ENCODE data around the gene DUSP6. TPM values are rescaled to one million over a fixed set of nuclear protein-coding genes. Genes with fewer than 3 reads are reported as not detected.
A peak's percentile ranks its signal among the peaks of the same experiment; 100 is the strongest.

Gene DUSP6
- total and polyA plus RNA-seq, 8 donors = 115 to 333 (median 202) TPM

DNA sequence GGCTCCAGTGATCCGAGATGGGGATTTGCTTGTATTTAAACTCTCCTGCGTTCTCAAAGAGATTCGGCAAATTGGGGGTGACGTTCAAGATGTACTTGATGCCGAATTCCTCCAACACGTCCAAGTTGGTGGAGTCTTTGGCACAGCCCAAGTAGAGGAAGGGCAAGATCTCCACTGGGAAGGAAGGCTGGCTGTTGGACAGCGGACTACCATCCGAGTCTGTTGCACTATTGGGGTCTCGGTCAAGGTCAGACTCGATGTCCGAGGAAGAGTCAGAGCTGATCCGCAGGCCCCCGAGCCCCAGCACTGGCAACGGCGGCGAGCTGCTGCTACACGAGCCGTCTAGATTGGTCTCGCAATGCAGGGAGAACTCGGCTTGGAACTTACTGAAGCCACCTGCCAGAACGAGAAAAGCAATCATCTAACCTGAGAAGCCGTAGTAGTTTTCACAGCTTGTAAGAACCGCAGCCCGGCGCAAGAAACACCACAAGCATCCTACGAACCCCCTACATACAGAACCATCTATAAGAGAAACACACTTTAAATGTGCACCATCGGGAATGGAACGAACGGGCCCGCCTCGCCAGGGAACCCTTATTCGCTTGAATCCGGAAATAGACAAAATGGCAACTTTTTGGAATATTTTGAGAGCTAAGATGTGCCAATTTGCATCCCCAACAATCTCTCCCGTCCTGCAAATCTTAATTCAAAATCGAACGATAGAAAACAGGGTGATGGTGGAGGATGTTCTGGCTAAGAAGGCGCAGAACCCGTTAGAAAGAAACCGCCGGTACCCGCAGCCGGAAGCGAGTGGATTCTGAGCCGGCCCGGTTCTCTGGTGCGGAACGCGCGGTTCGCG is 1.4 kb downstream of the DUSP6 start:
- TF ChIP-seq, protein P1, sequence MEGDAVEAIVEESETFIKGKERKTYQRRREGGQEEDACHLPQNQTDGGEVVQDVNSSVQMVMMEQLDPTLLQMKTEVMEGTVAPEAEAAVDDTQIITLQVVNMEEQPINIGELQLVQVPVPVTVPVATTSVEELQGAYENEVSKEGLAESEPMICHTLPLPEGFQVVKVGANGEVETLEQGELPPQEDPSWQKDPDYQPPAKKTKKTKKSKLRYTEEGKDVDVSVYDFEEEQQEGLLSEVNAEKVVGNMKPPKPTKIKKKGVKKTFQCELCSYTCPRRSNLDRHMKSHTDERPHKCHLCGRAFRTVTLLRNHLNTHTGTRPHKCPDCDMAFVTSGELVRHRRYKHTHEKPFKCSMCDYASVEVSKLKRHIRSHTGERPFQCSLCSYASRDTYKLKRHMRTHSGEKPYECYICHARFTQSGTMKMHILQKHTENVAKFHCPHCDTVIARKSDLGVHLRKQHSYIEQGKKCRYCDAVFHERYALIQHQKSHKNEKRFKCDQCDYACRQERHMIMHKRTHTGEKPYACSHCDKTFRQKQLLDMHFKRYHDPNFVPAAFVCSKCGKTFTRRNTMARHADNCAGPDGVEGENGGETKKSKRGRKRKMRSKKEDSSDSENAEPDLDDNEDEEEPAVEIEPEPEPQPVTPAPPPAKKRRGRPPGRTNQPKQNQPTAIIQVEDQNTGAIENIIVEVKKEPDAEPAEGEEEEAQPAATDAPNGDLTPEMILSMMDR (IDR thresholded peaks at IDR 0.05) = no peak
- ATAC-seq = no peak
- Histone ChIP-seq H3K4me3 (peak overlapping the region; percentile 76), H3K9me3 (no peaks in the 10 kb centered on the region), H3K36me3 (peaks cover 0 to 25% of the 10 kb centered on the region in 2 donors), H3K27ac (peak overlapping the region; percentile 100), H3K4me1 (peaks cover 29 to 57% of the 10 kb centered on the region in 2 donors), H3K27me3 (no peaks in the 10 kb centered on the region)
- peak in 1 of 4 donors; percentile 81 for DNase-seq
- intact Hi-C loops (cut with DNase I) = no loop called here

DNA sequence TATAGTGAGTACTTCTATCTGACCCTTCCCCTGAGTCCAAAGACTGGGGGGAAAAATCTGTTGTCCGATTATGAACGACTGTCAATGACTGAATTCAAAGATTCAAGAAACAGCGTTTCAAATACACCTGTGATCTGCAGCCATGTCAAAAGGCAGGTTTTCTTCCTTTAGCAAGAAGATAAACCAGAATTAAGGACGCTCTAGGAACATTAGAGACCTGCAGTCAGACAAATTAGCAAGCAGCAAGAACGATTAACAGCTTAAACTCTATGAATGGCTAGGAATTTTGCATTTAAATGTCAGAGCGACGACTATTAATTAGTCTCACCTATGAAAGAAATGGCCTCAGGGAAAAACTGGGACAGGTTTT is 2.1 kb downstream of the DUSP6 start:
- DNase-seq (no peak), ATAC-seq (no peak)
- TF ChIP-seq, protein P1 (IDR thresholded peaks at IDR 0.05) = no peak
- Histone ChIP-seq H3K36me3 (peaks cover 0 to 25% of the 10 kb centered on the region in 2 donors), H3K27me3 (no peaks in the 10 kb centered on the region), H3K27ac (peak overlapping the region; percentile 100), H3K4me3 (peak overlapping the region; percentile 76), H3K4me1 (peaks cover 33 to 57% of the 10 kb centered on the region in 2 donors), H3K9me3 (no peaks in the 10 kb centered on the region)
- intact Hi-C loops (cut with DNase I) = no loop called here

DNA sequence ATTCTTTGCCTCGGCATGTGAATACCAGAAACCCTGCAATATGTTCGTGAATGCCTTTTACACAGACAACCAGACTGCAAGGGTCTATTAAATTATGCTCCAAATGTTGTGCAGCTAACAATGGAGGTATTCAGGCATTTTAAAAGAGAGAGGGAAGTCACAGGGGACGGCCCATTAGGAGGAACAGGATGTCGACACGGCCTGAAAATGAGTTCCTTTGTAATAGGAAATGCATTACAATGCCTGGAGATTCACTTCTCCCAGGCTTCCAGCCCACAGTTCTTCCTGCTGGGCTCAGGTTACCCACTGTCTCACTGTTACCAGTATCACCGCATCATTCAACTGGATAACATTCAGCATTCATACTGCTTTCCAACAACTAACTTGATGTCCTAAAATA is 2.5 kb downstream of the DUSP6 start:
- H3K27me3 ChIP-seq = no peaks in the 10 kb centered on the region
- peak overlapping the region; percentile 76 for H3K4me3 ChIP-seq
- H3K36me3 ChIP-seq = peaks cover 0 to 25% of the 10 kb centered on the region in 2 donors
- DNase-seq (peak in 1 of 4 donors; percentile 56), ATAC-seq (no peak)
- H3K27ac ChIP-seq = peak overlapping the region; percentile 100
- peaks cover 34 to 57% of the 10 kb centered on the region in 2 donors for H3K4me1 ChIP-seq
- intact Hi-C loops (cut with DNase I) = no loop called here
- no peaks in the 10 kb centered on the region for H3K9me3 ChIP-seq
- TF ChIP-seq, protein P1 (IDR thresholded peaks at IDR 0.05) = no peak

DNA sequence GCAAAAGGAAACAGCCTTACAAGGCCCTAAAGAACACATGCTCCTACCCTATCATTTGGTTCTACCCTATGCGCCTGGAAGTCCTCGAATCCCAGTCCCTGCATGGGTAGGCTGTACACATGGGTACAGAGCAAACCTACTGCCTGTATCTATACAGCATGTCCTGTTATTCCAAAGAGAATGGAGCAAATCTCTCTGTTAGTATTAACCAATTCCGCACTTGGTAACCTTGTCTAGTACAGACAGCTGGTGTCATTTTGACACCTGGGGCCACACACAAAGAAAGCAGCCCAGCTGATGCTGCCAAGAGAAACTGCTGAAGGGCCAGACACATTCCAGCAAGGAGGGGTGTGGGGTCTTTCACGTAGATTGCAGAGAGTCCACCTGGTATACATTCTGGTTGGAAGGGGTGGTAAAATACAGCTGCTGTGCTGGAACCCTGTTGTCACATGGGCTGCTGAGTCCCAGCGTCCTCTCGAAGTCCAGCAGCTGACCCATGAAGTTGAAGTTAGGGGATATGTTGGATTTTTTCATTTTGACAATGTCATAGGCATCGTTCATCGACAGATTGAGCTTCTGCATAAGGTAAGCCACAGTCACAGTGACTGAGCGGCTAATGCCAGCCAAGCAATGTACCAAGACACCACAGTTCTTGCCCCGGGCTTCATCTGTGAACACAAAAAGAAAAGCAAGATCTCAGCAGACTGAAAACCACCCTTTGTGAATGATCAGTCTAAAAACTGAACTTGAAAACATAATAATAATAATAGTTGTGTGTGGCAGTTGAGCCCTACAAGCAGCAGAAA is 3.2 kb downstream of the DUSP6 start:
- peaks cover 0 to 25% of the 10 kb centered on the region in 2 donors for H3K36me3 ChIP-seq
- peaks cover 34 to 61% of the 10 kb centered on the region in 2 donors for H3K4me1 ChIP-seq
- no peaks in the 10 kb centered on the region for H3K9me3 ChIP-seq
- intact Hi-C loops (cut with DNase I) = no loop called here
- TF ChIP-seq, protein P1 (IDR thresholded peaks at IDR 0.05) = no peak
- DNase-seq = no peak
- H3K27me3 ChIP-seq = no peaks in the 10 kb centered on the region
- H3K27ac ChIP-seq = peak overlapping the region; percentile 100
- H3K4me3 ChIP-seq = peak overlapping the region; percentile 76
- no peak for ATAC-seq

All from left lung (tissue), 10 donors.